Thyroid gland (tissue), 4 donors: ENCODE data around the gene ADCY4.

Source experiments
- POLR2A ChIP-seq, 2 donors: fragments of 450-650 bp; IDR thresholded peaks; one replicate each; pipeline ENCODE4 v1.6.1; 2017; ENCODE audit warnings: antibody characterized with exemption in 2 of 2, mild to moderate bottlenecking in 2 of 2, moderate library complexity in 1 of 2
- TF ChIP-seq, protein P1 (sequence below), 6 experiments: fragments of 200-600 bp in 3 of 6; fragments of 450-650 bp in 3 of 6; sonication (generic) in 3 of 6; IDR thresholded peaks; one replicate each; pipeline ENCODE4 v1.5.1; 2016 to 2019; ENCODE audit warnings: antibody characterized with exemption in 6 of 6, mild to moderate bottlenecking in 2 of 6, inconsistent platforms in 1 of 6, moderate library complexity in 1 of 6

DNA sequence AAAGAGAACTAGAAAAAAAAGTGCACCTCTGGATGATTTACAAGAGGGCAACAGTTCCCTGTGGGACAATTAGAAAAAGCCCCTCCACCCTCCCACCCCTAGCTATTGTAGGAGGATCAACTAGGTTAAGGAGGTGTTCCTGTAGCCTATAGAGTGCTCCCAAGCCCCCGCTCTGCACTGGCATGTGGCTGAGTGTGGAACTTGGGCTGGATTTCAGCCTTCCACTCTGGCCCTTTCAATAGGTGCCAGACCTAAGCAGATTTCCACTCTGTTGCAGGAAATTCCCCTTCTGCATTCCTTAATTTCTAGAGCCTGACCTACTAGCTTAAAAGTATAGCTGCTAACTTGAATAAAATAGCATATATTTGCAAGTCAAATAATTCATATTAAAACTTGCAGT, 35.9 kb upstream of the ADCY4 start:
- TF ChIP-seq, protein P1, sequence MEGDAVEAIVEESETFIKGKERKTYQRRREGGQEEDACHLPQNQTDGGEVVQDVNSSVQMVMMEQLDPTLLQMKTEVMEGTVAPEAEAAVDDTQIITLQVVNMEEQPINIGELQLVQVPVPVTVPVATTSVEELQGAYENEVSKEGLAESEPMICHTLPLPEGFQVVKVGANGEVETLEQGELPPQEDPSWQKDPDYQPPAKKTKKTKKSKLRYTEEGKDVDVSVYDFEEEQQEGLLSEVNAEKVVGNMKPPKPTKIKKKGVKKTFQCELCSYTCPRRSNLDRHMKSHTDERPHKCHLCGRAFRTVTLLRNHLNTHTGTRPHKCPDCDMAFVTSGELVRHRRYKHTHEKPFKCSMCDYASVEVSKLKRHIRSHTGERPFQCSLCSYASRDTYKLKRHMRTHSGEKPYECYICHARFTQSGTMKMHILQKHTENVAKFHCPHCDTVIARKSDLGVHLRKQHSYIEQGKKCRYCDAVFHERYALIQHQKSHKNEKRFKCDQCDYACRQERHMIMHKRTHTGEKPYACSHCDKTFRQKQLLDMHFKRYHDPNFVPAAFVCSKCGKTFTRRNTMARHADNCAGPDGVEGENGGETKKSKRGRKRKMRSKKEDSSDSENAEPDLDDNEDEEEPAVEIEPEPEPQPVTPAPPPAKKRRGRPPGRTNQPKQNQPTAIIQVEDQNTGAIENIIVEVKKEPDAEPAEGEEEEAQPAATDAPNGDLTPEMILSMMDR (IDR thresholded peaks at IDR 0.05) = no peak
- no peak for TF ChIP-seq POLR2A (IDR thresholded peaks at IDR 0.05)
